ENCODE data around the gene C17orf107. TPM values are rescaled to one million over a fixed set of nuclear protein-coding genes. Genes with fewer than 3 reads are reported as not detected.

C17orf107 gene
- total and polyA plus RNA-seq, 4 donors, result 0.19 to 5.9 (median 1.7) TPM

DNA sequence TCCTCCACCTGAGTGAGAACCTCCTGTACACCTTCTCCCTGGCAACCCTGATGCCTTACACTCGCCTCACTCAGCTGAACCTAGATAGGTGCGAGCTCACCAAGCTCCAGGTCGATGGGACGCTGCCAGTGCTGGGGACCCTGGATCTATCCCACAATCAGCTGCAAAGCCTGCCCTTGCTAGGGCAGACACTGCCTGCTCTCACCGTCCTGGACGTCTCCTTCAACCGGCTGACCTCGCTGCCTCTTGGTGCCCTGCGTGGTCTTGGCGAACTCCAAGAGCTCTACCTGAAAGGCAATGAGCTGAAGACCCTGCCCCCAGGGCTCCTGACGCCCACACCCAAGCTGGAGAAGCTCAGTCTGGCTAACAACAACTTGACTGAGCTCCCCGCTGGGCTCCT, 33.4 kb downstream of the C17orf107 start:
- no peaks in the 10 kb centered on the region for H3K9me3 ChIP-seq (ENCODE audit: control insufficient read depth in 4 of 4, low read length in 3 of 4)
- H3K4me1 ChIP-seq (ENCODE audit: control insufficient read depth in 4 of 4, insufficient read depth in 4 of 4, low read length in 3 of 4), result peaks cover 0 to 11% (median 6%) of the 10 kb centered on the region in 4 donors
- peaks cover 1 to 14% (median 6%) of the 10 kb centered on the region in 4 donors for H3K36me3 ChIP-seq (ENCODE audit: control insufficient read depth in 4 of 4, insufficient read depth in 3 of 4, low read depth in 1 of 4, low read length in 3 of 4)
- no peak overlapping the region for H3K4me3 ChIP-seq (ENCODE audit: low read depth in 1 of 3, low read length in 3 of 3)
- H3K9ac ChIP-seq (ENCODE audit: low read depth in 1 of 2, low read length in 2 of 2), result no peak overlapping the region
- 94% methylated on average over 12 of the region's 12 CpGs for WGBS
- no peak overlapping the region for H3K27ac ChIP-seq (ENCODE audit: low read depth in 1 of 2, low read length in 2 of 2)
- no peaks in the 10 kb centered on the region for H3K27me3 ChIP-seq (ENCODE audit: control insufficient read depth in 4 of 4, insufficient read depth in 4 of 4, low read length in 3 of 4)
- TF ChIP-seq GABPA (IDR thresholded peaks at IDR 0.05 in 1 of 2, conservative IDR thresholded peaks at IDR 0.05 in 1 of 2), result no peak
- TF ChIP-seq, protein P1, sequence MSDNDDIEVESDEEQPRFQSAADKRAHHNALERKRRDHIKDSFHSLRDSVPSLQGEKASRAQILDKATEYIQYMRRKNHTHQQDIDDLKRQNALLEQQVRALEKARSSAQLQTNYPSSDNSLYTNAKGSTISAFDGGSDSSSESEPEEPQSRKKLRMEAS (IDR thresholded peaks at IDR 0.05), result no peak
- TF ChIP-seq, protein P2, sequence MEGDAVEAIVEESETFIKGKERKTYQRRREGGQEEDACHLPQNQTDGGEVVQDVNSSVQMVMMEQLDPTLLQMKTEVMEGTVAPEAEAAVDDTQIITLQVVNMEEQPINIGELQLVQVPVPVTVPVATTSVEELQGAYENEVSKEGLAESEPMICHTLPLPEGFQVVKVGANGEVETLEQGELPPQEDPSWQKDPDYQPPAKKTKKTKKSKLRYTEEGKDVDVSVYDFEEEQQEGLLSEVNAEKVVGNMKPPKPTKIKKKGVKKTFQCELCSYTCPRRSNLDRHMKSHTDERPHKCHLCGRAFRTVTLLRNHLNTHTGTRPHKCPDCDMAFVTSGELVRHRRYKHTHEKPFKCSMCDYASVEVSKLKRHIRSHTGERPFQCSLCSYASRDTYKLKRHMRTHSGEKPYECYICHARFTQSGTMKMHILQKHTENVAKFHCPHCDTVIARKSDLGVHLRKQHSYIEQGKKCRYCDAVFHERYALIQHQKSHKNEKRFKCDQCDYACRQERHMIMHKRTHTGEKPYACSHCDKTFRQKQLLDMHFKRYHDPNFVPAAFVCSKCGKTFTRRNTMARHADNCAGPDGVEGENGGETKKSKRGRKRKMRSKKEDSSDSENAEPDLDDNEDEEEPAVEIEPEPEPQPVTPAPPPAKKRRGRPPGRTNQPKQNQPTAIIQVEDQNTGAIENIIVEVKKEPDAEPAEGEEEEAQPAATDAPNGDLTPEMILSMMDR (IDR thresholded peaks at IDR 0.05; ENCODE audit: low read depth, low read length, missing input control), result no peak
- no peak for TF ChIP-seq EGR1 (IDR thresholded peaks at IDR 0.05; ENCODE audit: low read depth in 2 of 2)
- TF ChIP-seq, protein P3, sequence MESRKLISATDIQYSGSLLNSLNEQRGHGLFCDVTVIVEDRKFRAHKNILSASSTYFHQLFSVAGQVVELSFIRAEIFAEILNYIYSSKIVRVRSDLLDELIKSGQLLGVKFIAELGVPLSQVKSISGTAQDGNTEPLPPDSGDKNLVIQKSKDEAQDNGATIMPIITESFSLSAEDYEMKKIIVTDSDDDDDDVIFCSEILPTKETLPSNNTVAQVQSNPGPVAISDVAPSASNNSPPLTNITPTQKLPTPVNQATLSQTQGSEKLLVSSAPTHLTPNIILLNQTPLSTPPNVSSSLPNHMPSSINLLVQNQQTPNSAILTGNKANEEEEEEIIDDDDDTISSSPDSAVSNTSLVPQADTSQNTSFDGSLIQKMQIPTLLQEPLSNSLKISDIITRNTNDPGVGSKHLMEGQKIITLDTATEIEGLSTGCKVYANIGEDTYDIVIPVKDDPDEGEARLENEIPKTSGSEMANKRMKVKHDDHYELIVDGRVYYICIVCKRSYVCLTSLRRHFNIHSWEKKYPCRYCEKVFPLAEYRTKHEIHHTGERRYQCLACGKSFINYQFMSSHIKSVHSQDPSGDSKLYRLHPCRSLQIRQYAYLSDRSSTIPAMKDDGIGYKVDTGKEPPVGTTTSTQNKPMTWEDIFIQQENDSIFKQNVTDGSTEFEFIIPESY (IDR thresholded peaks at IDR 0.05), result no peak
- TF ChIP-seq FOXA2 (IDR thresholded peaks at IDR 0.05), result no peak
- TF ChIP-seq, protein P4, sequence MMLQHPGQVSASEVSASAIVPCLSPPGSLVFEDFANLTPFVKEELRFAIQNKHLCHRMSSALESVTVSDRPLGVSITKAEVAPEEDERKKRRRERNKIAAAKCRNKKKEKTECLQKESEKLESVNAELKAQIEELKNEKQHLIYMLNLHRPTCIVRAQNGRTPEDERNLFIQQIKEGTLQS (IDR thresholded peaks at IDR 0.05), result no peak
- no peak for TF ChIP-seq FOXA1 (IDR thresholded peaks at IDR 0.05)
- TF ChIP-seq RXRA (IDR thresholded peaks at IDR 0.05), result no peak
- TF ChIP-seq NR2F2 (IDR thresholded peaks at IDR 0.05), result no peak
- no peak for TF ChIP-seq YY1 (IDR thresholded peaks at IDR 0.05)
- TF ChIP-seq, protein P5, sequence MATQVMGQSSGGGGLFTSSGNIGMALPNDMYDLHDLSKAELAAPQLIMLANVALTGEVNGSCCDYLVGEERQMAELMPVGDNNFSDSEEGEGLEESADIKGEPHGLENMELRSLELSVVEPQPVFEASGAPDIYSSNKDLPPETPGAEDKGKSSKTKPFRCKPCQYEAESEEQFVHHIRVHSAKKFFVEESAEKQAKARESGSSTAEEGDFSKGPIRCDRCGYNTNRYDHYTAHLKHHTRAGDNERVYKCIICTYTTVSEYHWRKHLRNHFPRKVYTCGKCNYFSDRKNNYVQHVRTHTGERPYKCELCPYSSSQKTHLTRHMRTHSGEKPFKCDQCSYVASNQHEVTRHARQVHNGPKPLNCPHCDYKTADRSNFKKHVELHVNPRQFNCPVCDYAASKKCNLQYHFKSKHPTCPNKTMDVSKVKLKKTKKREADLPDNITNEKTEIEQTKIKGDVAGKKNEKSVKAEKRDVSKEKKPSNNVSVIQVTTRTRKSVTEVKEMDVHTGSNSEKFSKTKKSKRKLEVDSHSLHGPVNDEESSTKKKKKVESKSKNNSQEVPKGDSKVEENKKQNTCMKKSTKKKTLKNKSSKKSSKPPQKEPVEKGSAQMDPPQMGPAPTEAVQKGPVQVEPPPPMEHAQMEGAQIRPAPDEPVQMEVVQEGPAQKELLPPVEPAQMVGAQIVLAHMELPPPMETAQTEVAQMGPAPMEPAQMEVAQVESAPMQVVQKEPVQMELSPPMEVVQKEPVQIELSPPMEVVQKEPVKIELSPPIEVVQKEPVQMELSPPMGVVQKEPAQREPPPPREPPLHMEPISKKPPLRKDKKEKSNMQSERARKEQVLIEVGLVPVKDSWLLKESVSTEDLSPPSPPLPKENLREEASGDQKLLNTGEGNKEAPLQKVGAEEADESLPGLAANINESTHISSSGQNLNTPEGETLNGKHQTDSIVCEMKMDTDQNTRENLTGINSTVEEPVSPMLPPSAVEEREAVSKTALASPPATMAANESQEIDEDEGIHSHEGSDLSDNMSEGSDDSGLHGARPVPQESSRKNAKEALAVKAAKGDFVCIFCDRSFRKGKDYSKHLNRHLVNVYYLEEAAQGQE (IDR thresholded peaks at IDR 0.05), result no peak
- no peak for TF ChIP-seq HNF4G (IDR thresholded peaks at IDR 0.05)
- TF ChIP-seq JUND (IDR thresholded peaks at IDR 0.05), result no peak
- no peak for TF ChIP-seq HNF4A (conservative IDR thresholded peaks at IDR 0.05)
- no peak for TF ChIP-seq RAD21 (IDR thresholded peaks at IDR 0.05)
- DNase-seq (ENCODE audit: low spot score), result no peak

DNA sequence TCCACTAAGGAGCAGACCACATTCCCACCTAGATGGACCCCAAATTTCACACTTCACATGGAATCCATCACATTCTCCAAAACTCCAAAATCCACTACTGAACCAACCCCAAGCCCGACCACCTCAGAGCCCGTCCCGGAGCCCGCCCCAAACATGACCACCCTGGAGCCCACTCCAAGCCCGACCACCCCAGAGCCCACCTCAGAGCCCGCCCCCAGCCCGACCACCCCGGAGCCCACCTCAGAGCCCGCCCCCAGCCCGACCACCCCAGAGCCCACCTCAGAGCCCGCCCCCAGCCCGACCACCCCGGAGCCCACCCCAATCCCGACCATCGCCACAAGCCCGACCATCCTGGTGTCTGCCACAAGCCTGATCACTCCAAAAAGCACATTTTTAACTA, 34.3 kb downstream of the C17orf107 start:
- H3K9me3 ChIP-seq (ENCODE audit: control insufficient read depth in 4 of 4, low read length in 3 of 4), result no peaks in the 10 kb centered on the region
- no peak overlapping the region for H3K4me3 ChIP-seq (ENCODE audit: low read depth in 1 of 3, low read length in 3 of 3)
- H3K9ac ChIP-seq (ENCODE audit: low read depth in 1 of 2, low read length in 2 of 2), result no peak overlapping the region
- DNase-seq (ENCODE audit: low spot score), result no peak
- H3K36me3 ChIP-seq (ENCODE audit: control insufficient read depth in 4 of 4, insufficient read depth in 3 of 4, low read depth in 1 of 4, low read length in 3 of 4), result peaks cover 1 to 15% (median 8%) of the 10 kb centered on the region in 4 donors
- H3K4me1 ChIP-seq (ENCODE audit: control insufficient read depth in 4 of 4, insufficient read depth in 4 of 4, low read length in 3 of 4), result peaks cover 3 to 17% (median 11%) of the 10 kb centered on the region in 4 donors
- H3K27me3 ChIP-seq (ENCODE audit: control insufficient read depth in 4 of 4, insufficient read depth in 4 of 4, low read length in 3 of 4), result no peaks in the 10 kb centered on the region
- no peak overlapping the region for H3K27ac ChIP-seq (ENCODE audit: low read depth in 1 of 2, low read length in 2 of 2)
- WGBS, result 85% methylated on average over 16 of the region's 16 CpGs
- TF ChIP-seq, protein P5 (IDR thresholded peaks at IDR 0.05), result no peak
- TF ChIP-seq, protein P4 (IDR thresholded peaks at IDR 0.05), result no peak
- no peak for TF ChIP-seq EGR1 (IDR thresholded peaks at IDR 0.05; ENCODE audit: low read depth in 2 of 2)
- TF ChIP-seq RAD21 (IDR thresholded peaks at IDR 0.05), result no peak
- no peak for TF ChIP-seq RXRA (IDR thresholded peaks at IDR 0.05)
- TF ChIP-seq JUND (IDR thresholded peaks at IDR 0.05), result no peak
- no peak for TF ChIP-seq FOXA1 (IDR thresholded peaks at IDR 0.05)
- TF ChIP-seq HNF4A (conservative IDR thresholded peaks at IDR 0.05), result no peak
- TF ChIP-seq FOXA2 (IDR thresholded peaks at IDR 0.05), result no peak
- TF ChIP-seq, protein P3 (IDR thresholded peaks at IDR 0.05), result no peak
- no peak for TF ChIP-seq GABPA (IDR thresholded peaks at IDR 0.05 in 1 of 2, conservative IDR thresholded peaks at IDR 0.05 in 1 of 2)
- TF ChIP-seq, protein P1 (IDR thresholded peaks at IDR 0.05), result no peak
